Measurements from ENCODE around the gene PSD4.

Gene PSD4

GRCh38 chr2:113173542-113174375 is at the start of gene PSD4:
TSS of gene PSD4 (plus strand) at chr2:113173971. CDS start at chr2:113182457, 8,486 bp downstream.
- no peak for DNase-seq (ENCODE audit: low read depth)
- TF ChIP-seq, protein P1, sequence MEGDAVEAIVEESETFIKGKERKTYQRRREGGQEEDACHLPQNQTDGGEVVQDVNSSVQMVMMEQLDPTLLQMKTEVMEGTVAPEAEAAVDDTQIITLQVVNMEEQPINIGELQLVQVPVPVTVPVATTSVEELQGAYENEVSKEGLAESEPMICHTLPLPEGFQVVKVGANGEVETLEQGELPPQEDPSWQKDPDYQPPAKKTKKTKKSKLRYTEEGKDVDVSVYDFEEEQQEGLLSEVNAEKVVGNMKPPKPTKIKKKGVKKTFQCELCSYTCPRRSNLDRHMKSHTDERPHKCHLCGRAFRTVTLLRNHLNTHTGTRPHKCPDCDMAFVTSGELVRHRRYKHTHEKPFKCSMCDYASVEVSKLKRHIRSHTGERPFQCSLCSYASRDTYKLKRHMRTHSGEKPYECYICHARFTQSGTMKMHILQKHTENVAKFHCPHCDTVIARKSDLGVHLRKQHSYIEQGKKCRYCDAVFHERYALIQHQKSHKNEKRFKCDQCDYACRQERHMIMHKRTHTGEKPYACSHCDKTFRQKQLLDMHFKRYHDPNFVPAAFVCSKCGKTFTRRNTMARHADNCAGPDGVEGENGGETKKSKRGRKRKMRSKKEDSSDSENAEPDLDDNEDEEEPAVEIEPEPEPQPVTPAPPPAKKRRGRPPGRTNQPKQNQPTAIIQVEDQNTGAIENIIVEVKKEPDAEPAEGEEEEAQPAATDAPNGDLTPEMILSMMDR (conservative IDR thresholded peaks at IDR 0.05; ENCODE audit: low read length): no peak
- no peak within 1 kb of the TSS for H3K4me3 ChIP-seq (ENCODE audit: low read length)

- TF ChIP-seq, protein P1 (conservative IDR thresholded peaks at IDR 0.05; ENCODE audit: low read length): no peak
- DNase-seq (ENCODE audit: low read depth): peak; percentile 33
- no peak overlapping the region for H3K4me3 ChIP-seq (ENCODE audit: low read length)
Measured at GRCh38 chr2:113124181-113124961, 49.4 kb upstream of the PSD4 start.

DNA sequence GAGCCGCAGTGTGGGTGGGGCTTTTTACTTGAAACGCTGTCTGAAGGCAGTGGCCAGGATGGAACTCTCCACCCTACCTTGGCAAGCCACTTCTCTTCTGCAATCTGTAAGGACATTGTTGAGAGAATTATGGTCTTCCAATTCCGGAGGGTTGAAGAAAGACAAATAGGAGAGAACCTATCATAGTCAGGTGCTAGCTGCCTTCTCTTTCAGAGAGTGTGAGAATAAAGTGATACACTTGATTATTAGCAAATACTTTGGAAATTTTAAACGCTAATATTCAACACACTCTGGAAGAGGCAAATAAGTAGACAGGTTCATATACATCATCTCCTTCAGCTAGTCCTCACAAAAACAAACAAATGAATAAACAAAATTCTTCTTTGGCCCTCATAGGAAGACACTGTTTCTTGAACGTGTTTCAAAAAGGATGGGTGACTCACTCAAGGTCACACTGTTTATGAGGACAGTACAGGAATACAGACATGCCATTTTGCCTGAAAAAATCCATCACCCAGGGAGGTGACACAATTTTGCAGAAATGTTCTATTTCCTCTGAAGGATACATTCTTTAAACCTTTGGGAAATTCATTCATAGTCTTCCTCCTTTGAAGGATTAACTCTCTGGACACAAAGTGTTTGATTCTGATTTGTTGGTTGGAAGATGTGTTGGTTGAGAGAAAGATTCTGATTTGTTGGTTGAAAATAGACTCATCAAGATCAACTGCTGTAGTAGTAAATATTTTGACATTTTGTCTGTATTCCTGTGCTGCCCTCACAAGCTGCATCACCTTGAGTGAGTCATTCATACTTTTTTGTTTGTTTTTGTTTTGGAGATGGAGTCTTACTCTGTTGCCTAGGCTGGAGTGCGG is 48.6 kb upstream of the PSD4 start:
- DNase-seq (ENCODE audit: low read depth): peak; percentile 14
- no peak overlapping the region for H3K4me3 ChIP-seq (ENCODE audit: low read length)
- TF ChIP-seq, protein P1 (conservative IDR thresholded peaks at IDR 0.05; ENCODE audit: low read length): no peak

DNA sequence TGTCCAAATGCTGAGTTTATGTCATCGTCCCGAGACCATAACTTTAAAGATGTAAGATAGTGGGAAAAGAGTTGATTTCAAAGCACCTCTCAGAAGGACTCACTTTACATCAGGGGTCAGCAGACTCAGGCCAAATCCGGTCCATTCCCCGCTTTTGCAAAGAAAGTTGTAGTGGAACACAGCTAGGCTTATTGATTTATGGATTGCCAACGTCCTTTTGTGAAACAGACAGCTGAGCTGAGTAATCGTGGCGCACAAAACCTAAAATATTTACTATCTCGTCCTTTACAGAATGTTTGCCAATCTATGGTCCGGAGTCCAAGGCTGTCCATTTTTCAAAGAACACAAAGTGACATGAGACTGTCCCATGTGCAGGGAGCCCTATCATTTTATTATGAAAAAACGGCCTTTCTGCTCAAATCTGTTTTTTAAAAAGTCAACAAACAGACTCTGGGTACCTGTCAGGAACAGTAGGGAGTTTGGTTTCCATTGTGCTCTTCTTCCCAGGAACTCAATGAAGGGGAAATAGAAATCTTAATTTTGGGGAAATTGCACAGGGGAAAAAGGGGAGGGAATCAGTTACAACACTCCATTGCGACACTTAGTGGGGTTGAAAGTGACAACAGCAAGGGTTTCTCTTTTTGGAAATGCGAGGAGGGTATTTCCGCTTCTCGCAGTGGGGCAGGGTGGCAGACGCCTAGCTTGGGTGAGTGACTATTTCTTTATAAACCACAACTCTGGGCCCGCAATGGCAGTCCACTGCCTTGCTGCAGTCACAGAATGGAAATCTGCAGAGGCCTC is 46.7 kb upstream of the PSD4 start, which contains the start of gene IL1RN:
TSS of gene IL1RN (plus strand) at position 754 of the 801 bp plus-strand sequence. CDS start at position 781, 27 bp downstream.
- H3K4me3 ChIP-seq (ENCODE audit: low read length): no peak within 1 kb of the TSS
- TF ChIP-seq, protein P1 (conservative IDR thresholded peaks at IDR 0.05; ENCODE audit: low read length): no peak
- no peak for DNase-seq (ENCODE audit: low read depth)

DNA sequence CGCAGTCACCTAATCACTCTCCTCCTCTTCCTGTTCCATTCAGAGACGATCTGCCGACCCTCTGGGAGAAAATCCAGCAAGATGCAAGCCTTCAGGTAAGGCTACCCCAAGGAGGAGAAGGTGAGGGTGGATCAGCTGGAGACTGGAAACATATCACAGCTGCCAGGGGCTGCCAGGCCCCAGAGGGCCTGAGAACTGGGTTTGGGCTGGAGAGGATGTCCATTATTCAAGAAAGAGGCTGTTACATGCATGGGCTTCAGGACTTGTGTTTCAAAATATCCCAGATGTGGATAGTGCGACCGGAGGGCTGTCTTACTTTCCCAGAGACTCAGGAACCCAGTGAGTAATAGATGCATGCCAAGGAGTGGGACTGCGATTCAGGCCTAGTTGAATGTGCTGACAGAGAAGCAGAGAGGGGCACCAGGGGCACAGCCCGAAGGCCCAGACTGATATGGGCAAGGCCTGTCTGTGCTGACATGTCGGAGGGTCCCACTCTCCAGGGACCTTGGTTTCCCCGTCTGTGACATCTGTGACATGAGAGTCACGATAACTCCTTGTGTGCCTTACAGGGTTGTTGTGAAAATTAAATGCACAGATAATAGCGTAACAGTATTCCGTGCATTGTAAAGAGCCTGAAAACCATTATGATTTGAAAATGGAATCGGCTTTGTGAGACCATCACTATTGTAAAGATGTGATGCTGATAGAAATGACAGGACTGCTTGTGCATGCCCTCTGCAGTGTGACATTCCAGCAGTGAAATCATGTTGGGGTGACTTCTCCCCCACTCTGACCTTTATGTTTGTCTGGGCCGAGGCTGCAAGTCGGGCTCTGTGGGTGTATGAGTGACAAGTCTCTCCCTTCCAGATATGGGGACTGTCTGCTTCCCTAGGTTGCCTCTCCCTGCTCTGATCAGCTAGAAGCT is 45.9 kb upstream of the PSD4 start:
- DNase-seq (ENCODE audit: low read depth): no peak
- H3K4me3 ChIP-seq (ENCODE audit: low read length): no peak overlapping the region
- TF ChIP-seq, protein P1 (conservative IDR thresholded peaks at IDR 0.05; ENCODE audit: low read length): no peak

Measured in AG10803 (cell line).